ENCODE results near the gene POLR2E.

- no peak for TF ChIP-seq CTCF (IDR thresholded peaks at IDR 0.05)
- TF ChIP-seq POLR2AphosphoS5 (IDR thresholded peaks at IDR 0.05), result no peak
Observed at GRCh38 chr19:1121395-1121794, 26.2 kb upstream of the POLR2E start.

All from prostate gland (tissue), 2 donors.